Heart left ventricle (tissue), 16 donors: ENCODE data around the gene EPS8L1. TPM values are rescaled to one million over a fixed set of nuclear protein-coding genes. Genes with fewer than 3 reads are reported as not detected.

Experiments
- ATAC-seq, 4 donors: fragments of 200-7000 bp; cut with Tn5 transposase; one replicate each; pipeline ENCODE4 v1.9.1; 2020 to 2022; ENCODE audit warnings: moderate library complexity in 4 of 4, mild to moderate bottlenecking in 3 of 4, moderate number of reproducible peaks in 1 of 4
- DNase-seq, 5 donors: peaks; one replicate each; pipeline ENCODE4 v3.0.0-alpha.2; 2020
- H3K27ac ChIP-seq, 12 donors: fragments of 200-600 bp; sonication (generic) in 4 of 12; one replicate each; pipeline versions ENCODE4 v1.5.0 to v1.8.0; 2016 to 2022; ENCODE audit warnings: mild to moderate bottlenecking in 2 of 12
- H3K27me3 ChIP-seq, 9 donors: fragments of 200-600 bp; sonication (generic) in 2 of 9; one replicate each; pipeline versions ENCODE4 v1.5.1 to v1.8.0; 2016 to 2022; ENCODE audit warnings: mild to moderate bottlenecking in 3 of 9
- H3K36me3 ChIP-seq, 9 donors: fragments of 200-600 bp; sonication (generic) in 2 of 9; one replicate each; pipeline versions ENCODE4 v1.5.0 to v1.8.0; 2018 to 2022; ENCODE audit warnings: mild to moderate bottlenecking in 2 of 9
- H3K4me1 ChIP-seq, 12 donors: fragments of 200-600 bp; sonication (generic) in 4 of 12; one replicate each; pipeline versions ENCODE4 v1.5.0 to v1.8.0; 2016 to 2022; ENCODE audit warnings: mild to moderate bottlenecking in 3 of 12
- H3K4me3 ChIP-seq, 12 donors: fragments of 200-600 bp; sonication (generic) in 4 of 12; one replicate each; pipeline versions ENCODE4 v1.5.0 to v1.8.0; 2017 to 2022; ENCODE audit warnings: mild to moderate bottlenecking in 9 of 12, moderate library complexity in 4 of 12
- H3K9me3 ChIP-seq, 12 donors: fragments of 200-600 bp; sonication (generic) in 4 of 12; one replicate each; pipeline versions ENCODE4 v1.5.0 to v1.8.0; 2016 to 2022; ENCODE audit warnings: mild to moderate bottlenecking in 1 of 12
- CTCF ChIP-seq, 12 donors: fragments of 200-600 bp; sonication (generic) in 4 of 12; IDR thresholded peaks; one replicate each; pipeline versions ENCODE4 v1.5.0 to v1.8.0; 2018 to 2022; ENCODE audit warnings: antibody characterized with exemption in 12 of 12, mild to moderate bottlenecking in 5 of 12
- POLR2A ChIP-seq, 2 donors: fragments of 450-650 bp; IDR thresholded peaks; one replicate each; pipeline ENCODE4 v1.6.1; 2017; ENCODE audit warnings: antibody characterized with exemption in 2 of 2, mild to moderate bottlenecking in 2 of 2, moderate library complexity in 2 of 2
- WGBS, 4 donors: extraction: QIAGEN DNeasy Blood & Tissue Kit in 2 of 4; methylation state at CpG; one replicate each; pipeline versions ENCODE4 v1.1.5 to v1.1.7; 2013 to 2018; 5-methylcytosine and 5-hydroxymethylcytosine counted together
- intact Hi-C, 10 donors: fragments of 100-400 bp; cut with DNase I; formaldehyde crosslinking; loops; one replicate each; pipeline versions ENCODE4 v1.11.1 to v1.14.2; 2022
- polyA plus RNA-seq, 2 donors: library from polyadenylated mRNA; stranded (reverse); fragments of 200-250 nt; gene quantifications; one replicate each; pipeline ENCODE4 v1.2.3, GENCODE V29; 2013
- total RNA-seq, 9 donors: library from RNA; depleted of rRNA in 2 of 9; stranded (reverse); fragments of >200 nt in 2 of 9; fragmentation: NEBNext Ultra II Directional in 3 of 9; extraction: Animal tissue kit (Norgen Biotek cat#: 25700) in 3 of 9; gene quantifications; one replicate each; pipeline versions ENCODE4 v1.1.0 to v1.2.4, GENCODE V29; 2016 to 2023
- donor health status: ischemic (EF 13 %, LVEDD 7.1; RV severe dilation, severe dysfunction).
- donor health status: healthy with polysubstance abuse.
- donor health status: DM: no; HTN: yes; CAD: no.
- donor health status: DM: no; HTN: no; CAD: no.
- donor health status: ischemic (EF 25% LVEDD 6.9; RV normal size, moderate dysfunction).
- donor health status: ischemic (EF 25% LVEDD 5.7; RV mildly dilated, moderate dysfunction).
- donor health status: healthy.
- donor health status: DM: yes; HTN: yes; CAD: no.
- donor health status: ischemic (EF 35%, LVEDD 5.7; RV mildly dilated, moderate dysfunction).
- donor health status: nonischemic (EF 11% LVEDD 7.7; RV severe dilation, severe dysfunction).
- donor health status: DM: yes; HTN: yes; CAD: no.
- donor health status: PGD.
- donor health status: ischemic (EF 29% LVEDD 5.4; RV normal size, mild dysfunction).
- donor health status: nonischemic (EF 23%, LVEDD 6.1; RV moderate dilation, normal function).

Gene EPS8L1
- total and polyA plus RNA-seq, 11 donors = 0.44 to 25.5 (median 2.0) TPM

DNA sequence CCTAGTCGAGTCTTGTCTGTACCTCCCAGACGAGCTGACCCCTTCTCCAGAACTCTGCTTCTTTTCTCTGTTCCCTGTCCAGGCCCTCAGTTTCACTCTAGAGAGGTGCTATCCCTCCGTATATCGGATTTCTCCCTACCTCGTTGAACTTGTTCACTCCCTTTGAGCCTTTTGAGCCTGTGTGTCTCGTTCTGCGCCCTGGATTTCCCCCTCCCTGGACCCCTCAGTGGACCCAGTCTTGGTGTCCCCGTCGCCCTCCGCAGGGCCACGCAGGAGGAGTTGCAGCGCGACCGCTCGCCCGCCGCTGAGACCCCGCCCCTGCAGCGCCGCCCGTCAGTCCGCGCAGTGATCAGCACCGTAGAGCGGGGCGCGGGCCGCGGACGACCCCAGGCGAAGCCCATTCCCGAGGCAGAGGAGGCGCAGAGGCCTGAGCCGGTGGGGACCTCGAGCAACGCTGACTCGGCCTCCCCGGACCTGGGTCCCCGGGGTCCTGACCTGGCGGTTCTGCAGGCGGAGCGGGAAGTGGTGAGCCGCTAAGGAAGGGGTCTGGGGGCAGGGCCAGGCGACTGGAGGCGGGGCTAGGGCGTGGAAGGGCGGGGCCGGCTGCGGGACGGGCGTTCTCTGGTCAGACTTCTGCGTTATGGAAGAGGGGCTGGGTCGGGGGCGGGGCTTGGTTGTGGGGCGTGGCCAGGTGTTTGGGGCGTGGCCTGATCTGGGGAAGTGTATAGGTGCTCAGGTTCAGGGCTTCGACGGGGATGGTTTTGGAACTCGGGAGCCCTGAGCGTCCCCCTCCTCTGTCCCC lies 5.5 kb downstream of the EPS8L1 start:
- Histone ChIP-seq H3K27ac (peak overlapping the region in 2 of 12 donors; percentile 6 to 52), H3K9me3 (no peaks in the 10 kb centered on the region), H3K27me3 (peaks cover 34 to 81% (median 53%) of the 10 kb centered on the region in 9 donors), H3K4me1 (peaks cover 0 to 35% (median 21%) of the 10 kb centered on the region in 12 donors), H3K4me3 (peak overlapping the region; percentile 18 to 70 (median 53)), H3K36me3 (no peaks in the 10 kb centered on the region)
- TF ChIP-seq CTCF (IDR thresholded peaks at IDR 0.05) = no peak
- no peak for TF ChIP-seq POLR2A (IDR thresholded peaks at IDR 0.05)
- 1 to 2% (median 1%) methylated on average over 25 to 60 of the region's 60 CpGs for WGBS, 4 donors
- intact Hi-C loops = no loop called here
- DNase-seq (peak; percentile 71 to 93 (median 78)), ATAC-seq (peak; percentile 33 to 65 (median 60))

DNA sequence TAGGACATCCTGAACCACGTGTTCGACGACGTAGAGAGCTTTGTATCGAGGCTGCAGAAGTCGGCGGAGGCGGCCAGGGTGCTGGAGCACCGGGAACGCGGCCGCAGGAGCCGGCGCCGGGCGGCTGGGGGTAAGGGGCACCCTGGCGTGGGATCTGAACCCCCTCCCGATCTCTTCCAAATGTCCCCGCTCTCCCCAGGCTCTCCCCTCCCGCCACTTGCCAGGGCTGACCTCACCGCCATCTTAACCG lies 6.0 kb downstream of the EPS8L1 start:
- TF ChIP-seq POLR2A (IDR thresholded peaks at IDR 0.05) (no peak), CTCF (IDR thresholded peaks at IDR 0.05) (no peak)
- no peak for DNase-seq

DNA sequence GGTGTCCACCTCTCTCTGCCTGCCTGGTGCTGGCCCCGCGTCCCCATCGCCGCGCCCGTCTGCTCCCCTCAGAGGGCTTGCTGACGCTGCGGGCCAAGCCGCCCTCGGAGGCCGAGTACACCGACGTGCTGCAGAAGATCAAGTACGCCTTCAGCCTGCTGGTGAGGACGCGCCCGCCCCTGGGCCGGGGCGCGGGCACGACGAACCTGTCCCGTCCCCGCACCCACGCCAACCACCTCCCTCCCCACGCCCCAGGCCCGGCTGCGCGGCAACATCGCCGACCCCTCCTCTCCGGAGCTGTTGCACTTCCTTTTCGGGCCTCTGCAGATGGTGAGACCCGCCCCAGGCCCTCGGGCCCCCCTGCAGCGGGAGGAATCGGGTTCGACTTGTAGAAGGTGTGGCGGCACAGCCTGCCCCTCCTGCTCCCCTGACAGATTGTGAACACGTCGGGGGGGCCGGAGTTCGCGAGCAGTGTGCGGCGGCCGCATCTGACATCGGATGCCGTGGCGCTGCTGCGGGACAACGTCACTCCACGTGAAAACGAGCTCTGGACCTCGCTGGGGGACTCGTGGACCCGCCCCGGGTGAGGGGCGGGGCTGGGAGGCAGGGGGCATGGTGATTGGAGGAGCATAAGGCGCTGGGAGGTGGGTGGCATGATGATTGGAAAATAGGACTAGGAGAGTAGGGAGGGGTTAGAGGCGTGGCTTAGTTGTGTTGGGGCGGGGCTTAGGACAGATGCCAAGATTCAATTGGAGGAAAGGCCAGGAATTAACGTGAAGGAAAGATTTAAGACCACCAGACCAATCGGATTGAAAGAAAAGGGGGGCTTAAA lies 6.6 kb downstream of the EPS8L1 start:
- 8 to 17% (median 8%) methylated on average over 35 to 64 of the region's 64 CpGs for WGBS, 4 donors

More for the DNA sequence above, 6.0 kb downstream of the EPS8L1 start:
- ATAC-seq = peak in 2 of 4 donors; percentile 0 to 4
- Histone ChIP-seq H3K4me1 (peaks cover 0 to 40% (median 26%) of the 10 kb centered on the region in 12 donors), H3K27ac (no peak overlapping the region), H3K36me3 (no peaks in the 10 kb centered on the region), H3K4me3 (peak overlapping the region in 11 of 12 donors; percentile 14 to 70 (median 52)), H3K27me3 (peaks cover 34 to 84% (median 53%) of the 10 kb centered on the region in 9 donors), H3K9me3 (no peaks in the 10 kb centered on the region)
- intact Hi-C loops = no loop called here
- 2 to 18% (median 4%) methylated on average over 14 to 22 of the region's 22 CpGs for WGBS, 4 donors

More for the DNA sequence above, 6.6 kb downstream of the EPS8L1 start:
- peak in 2 of 4 donors; percentile 8 to 22 for ATAC-seq
- no peak for TF ChIP-seq CTCF (IDR thresholded peaks at IDR 0.05)
- no peak for TF ChIP-seq POLR2A (IDR thresholded peaks at IDR 0.05)
- peak in 2 of 5 donors; percentile 64 to 72 for DNase-seq
- intact Hi-C loops = no loop called here
- peak overlapping the region in 11 of 12 donors; percentile 14 to 70 (median 52) for H3K4me3 ChIP-seq
- no peaks in the 10 kb centered on the region for H3K36me3 ChIP-seq
- H3K27ac ChIP-seq = no peak overlapping the region
- H3K9me3 ChIP-seq = no peaks in the 10 kb centered on the region
- peaks cover 0 to 45% (median 30%) of the 10 kb centered on the region in 12 donors for H3K4me1 ChIP-seq
- H3K27me3 ChIP-seq = peaks cover 29 to 81% (median 53%) of the 10 kb centered on the region in 9 donors
